IMR-90 (cell line): ENCODE data around the gene FAM53B. TPM values are rescaled to one million over a fixed set of nuclear protein-coding genes. Genes with fewer than 3 reads are reported as not detected.

ENCODE experiments used
- ATAC-seq: fragments of 200-7000 bp; cut with Tn5 transposase; 2 replicates; pipeline ENCODE4 v1.9.1; 2020; ENCODE audit warnings: low read depth, mild to moderate bottlenecking, moderate library complexity
- BruUV-seq: library from RNA; stranded (reverse); fragments of 400-500 nt; replicated peaks from 2 replicates; lab custom pipeline; 2021; lab: Mats Ljungman, UMichigan
- CTCF ChIA-PET: fragments of 300-600 bp; formaldehyde crosslinking; extraction: SDS; loops from one replicate; lab custom pipeline; 2021; ENCODE audit warnings: antibody characterized with exemption; lab: Yijun Ruan, JAX
- POLR2A ChIA-PET: fragments of 300-600 bp; sonication (Branson Sonifier 250); formaldehyde crosslinking; loops from one replicate; lab custom pipeline; 2022; ENCODE audit warnings: antibody characterized with exemption; ENCODE audit not compliant: unreplicated experiment; lab: Charles Lee
- DNase-seq: peaks from one replicate; pipeline ENCODE4 v3.0.0; 2013
- H2AFZ ChIP-seq: replicated peaks from 2 replicates; pipeline ENCODE3; 2013; ENCODE audit warnings: low read length, mild to moderate bottlenecking; ENCODE audit not compliant: poor library complexity
- H2AK5ac ChIP-seq: 2 replicates; pipeline ENCODE4 v1.6.1; 2013; ENCODE audit warnings: low read depth, low read length, inconsistent platforms
- H2AK9ac ChIP-seq: replicated peaks from 2 replicates; pipeline ENCODE3; 2013; ENCODE audit warnings: mild to moderate bottlenecking, low read depth, low read length, moderate library complexity; ENCODE audit not compliant: poor library complexity
- H2BK120ac ChIP-seq: 2 replicates; pipeline ENCODE4 v1.6.1; 2013; ENCODE audit warnings: low read depth, low read length, inconsistent platforms
- H2BK15ac ChIP-seq: 3 replicates; pipeline ENCODE4 v1.6.1; 2013; ENCODE audit warnings: low read depth, low read length, inconsistent platforms
- H2BK20ac ChIP-seq: 2 replicates; pipeline ENCODE4 v1.6.1; 2013; ENCODE audit warnings: low read depth, mild to moderate bottlenecking, inconsistent platforms, low read length, moderate library complexity
- H2BK5ac ChIP-seq: 2 replicates; pipeline ENCODE4 v1.6.1; 2013; ENCODE audit warnings: mild to moderate bottlenecking, low read depth, low read length, inconsistent platforms; ENCODE audit not compliant: poor library complexity, severe bottlenecking
- H3K14ac ChIP-seq: replicated peaks from 2 replicates; pipeline ENCODE4 v1.6.1; 2013; ENCODE audit warnings: low read depth, low read length, inconsistent platforms
- H3K18ac ChIP-seq: 2 replicates; pipeline ENCODE4 v1.6.1; 2013; ENCODE audit warnings: low read depth, low read length, control low read depth
- H3K23ac ChIP-seq: 2 replicates; pipeline ENCODE4 v1.6.1; 2013; ENCODE audit warnings: low read depth, low read length, inconsistent platforms
- H3K27ac ChIP-seq: 2 replicates; pipeline ENCODE4 v1.5.1; 2013; ENCODE audit warnings: mild to moderate bottlenecking, control low read depth, low read length; ENCODE audit not compliant: insufficient read depth
- H3K27me3 ChIP-seq: 2 replicates; pipeline ENCODE4 v1.6.1; 2013; ENCODE audit warnings: low read length; ENCODE audit not compliant: control insufficient read depth, insufficient read depth
- H3K36me3 ChIP-seq: 2 replicates; pipeline ENCODE4 v1.6.1; 2013; ENCODE audit warnings: low read length, mixed read lengths; ENCODE audit not compliant: control insufficient read depth, insufficient read depth
- H3K4ac ChIP-seq: 2 replicates; pipeline ENCODE4 v1.6.1; 2013; ENCODE audit warnings: low read depth, low read length, inconsistent platforms
- H3K4me1 ChIP-seq: 2 replicates; pipeline ENCODE4 v1.6.1; 2013; ENCODE audit warnings: low read length, mixed read lengths; ENCODE audit not compliant: control insufficient read depth, insufficient read depth
- H3K4me2 ChIP-seq: 2 replicates; pipeline ENCODE4 v1.6.1; 2013; ENCODE audit warnings: low read depth, mild to moderate bottlenecking, control low read depth, low read length, moderate library complexity
- H3K4me3 ChIP-seq: 2 replicates; pipeline ENCODE4 v1.5.1; 2013; ENCODE audit warnings: low read depth, mild to moderate bottlenecking, control low read depth, low read length, moderate library complexity; ENCODE audit not compliant: insufficient read depth
- H3K56ac ChIP-seq: 2 replicates; pipeline ENCODE4 v1.6.1; 2013; ENCODE audit warnings: low read length, inconsistent platforms; ENCODE audit not compliant: insufficient read depth; ENCODE audit errors: extremely low read depth
- H3K79me1 ChIP-seq, 2 experiments: 2 replicates each; pipeline ENCODE4 v1.6.1; 2013; ENCODE audit warnings: low read length in 2 of 2, inconsistent platforms in 1 of 2, low read depth in 1 of 2
- H3K9ac ChIP-seq: 2 replicates; pipeline ENCODE4 v1.6.1; 2013; ENCODE audit warnings: low read depth, low read length, control low read depth
- H3K9me1 ChIP-seq: 2 replicates; pipeline ENCODE4 v1.6.1; 2013; ENCODE audit warnings: low read length, inconsistent platforms; ENCODE audit not compliant: insufficient read depth
- H3K9me3 ChIP-seq: 2 replicates; pipeline ENCODE4 v1.6.1; 2013; ENCODE audit warnings: low read length; ENCODE audit not compliant: control insufficient read depth, insufficient read depth
- H4K20me1 ChIP-seq: 2 replicates; pipeline ENCODE4 v1.6.1; 2013; ENCODE audit warnings: low read length, inconsistent platforms; ENCODE audit not compliant: insufficient read depth
- H4K5ac ChIP-seq: 2 replicates; pipeline ENCODE4 v1.6.1; 2013; ENCODE audit warnings: mild to moderate bottlenecking, low read depth, low read length, control low read depth
- H4K8ac ChIP-seq, 2 experiments: 2 replicates each; pipeline ENCODE4 v1.6.1; 2013; ENCODE audit warnings: low read depth in 2 of 2, low read length in 2 of 2, control low read depth in 1 of 2, inconsistent platforms in 1 of 2
- H4K91ac ChIP-seq: 2 replicates; pipeline ENCODE4 v1.6.1; 2013; ENCODE audit warnings: low read depth, low read length, inconsistent platforms; ENCODE audit not compliant: insufficient read depth
- BHLHE40 ChIP-seq: fragments of 150-350 bp; IDR thresholded peaks from 2 replicates; pipeline ENCODE4 v1.6.1; 2016; ENCODE audit warnings: mild to moderate bottlenecking, low read depth, low read length
- CEBPB ChIP-seq: IDR thresholded peaks from 2 replicates; pipeline ENCODE4 v1.6.1; 2012; ENCODE audit warnings: low read depth, low read length, improper control_type of control experiment
- CHD1 ChIP-seq: IDR thresholded peaks from 2 replicates; pipeline ENCODE4 v1.6.1; 2012; ENCODE audit warnings: low read depth, low read length, improper control_type of control experiment
- CTCF ChIP-seq: conservative IDR thresholded peaks from 2 replicates; pipeline ENCODE4 v1.5.1; 2012; ENCODE audit warnings: mild to moderate bottlenecking, low read depth, low read length, improper control_type of control experiment
- ELK1 ChIP-seq: fragments of 150-350 bp; IDR thresholded peaks from 2 replicates; pipeline ENCODE4 v1.6.1; 2016; ENCODE audit warnings: low read depth, mild to moderate bottlenecking, low read length, moderate library complexity, borderline replicate concordance
- MAFK ChIP-seq: IDR thresholded peaks from 2 replicates; pipeline ENCODE4 v1.6.1; 2012; ENCODE audit warnings: low read depth, low read length, improper control_type of control experiment
- MAZ ChIP-seq: IDR thresholded peaks from 2 replicates; pipeline ENCODE4 v1.6.1; 2012; ENCODE audit warnings: low read depth, mild to moderate bottlenecking, low read length, improper control_type of control experiment, moderate library complexity, borderline replicate concordance
- MXI1 ChIP-seq: IDR thresholded peaks from 2 replicates; pipeline ENCODE4 v1.6.1; 2012; ENCODE audit warnings: low read depth, mild to moderate bottlenecking, low read length, moderate library complexity, borderline replicate concordance
- POLR2A ChIP-seq: IDR thresholded peaks from 2 replicates; pipeline ENCODE4 v1.6.1; 2012; ENCODE audit warnings: mild to moderate bottlenecking, low read depth, low read length
- RAD21 ChIP-seq: IDR thresholded peaks from 2 replicates; pipeline ENCODE4 v1.6.1; 2012; ENCODE audit warnings: low read length, improper control_type of control experiment
- RCOR1 ChIP-seq: IDR thresholded peaks from 2 replicates; pipeline ENCODE4 v1.6.1; 2012; ENCODE audit warnings: mild to moderate bottlenecking, low read length, improper control_type of control experiment; ENCODE audit not compliant: insufficient replicate concordance
- RFX5 ChIP-seq: IDR thresholded peaks from 2 replicates; pipeline ENCODE4 v1.8.0; 2012; ENCODE audit warnings: low read depth, mild to moderate bottlenecking, low read length, moderate library complexity
- SMC3 ChIP-seq: fragments of 150-350 bp; IDR thresholded peaks from 2 replicates; pipeline ENCODE4 v1.6.1; 2016; ENCODE audit warnings: low read depth, mild to moderate bottlenecking, antibody characterized with exemption, low read length, moderate library complexity
- USF2 ChIP-seq: fragments of 150-350 bp; IDR thresholded peaks from 2 replicates; pipeline ENCODE4 v1.6.1; 2017; ENCODE audit warnings: mild to moderate bottlenecking, antibody characterized with exemption, low read length, low read depth
- WGBS, 2 experiments: methylation state at CpG; one replicate each; pipeline versions ENCODE4 v1.1.5 to v1.1.7; 2013; ENCODE audit warnings: missing lambda C conversion rate in 2 of 2; ENCODE audit not compliant: insufficient read length in 1 of 2; ENCODE audit errors: extremely low coverage in 2 of 2; 5-methylcytosine and 5-hydroxymethylcytosine counted together
- dilution Hi-C: fragments of 300-500 bp; cut with HindIII; formaldehyde crosslinking; loops from one replicate; pipeline ENCODE4 v1.14.3; 2018; ENCODE audit warnings: low sequenced_read_pairs; ENCODE audit not compliant: unreplicated experiment
- in situ Hi-C: fragments of 300-500 bp; cut with MboI; formaldehyde crosslinking; loops from 3 replicates; pipeline ENCODE4 v1.14.3; 2019; ENCODE audit warnings: low sequenced_read_pairs, inconsistent platforms, mixed read lengths
- intact Hi-C: fragments of 100-400 bp; cut with micrococcal nuclease; formaldehyde crosslinking; loops from 2 replicates; pipeline ENCODE4 v1.10.0; 2022
- polyA plus RNA-seq, 3 experiments: library from polyadenylated mRNA; depleted of rRNA; stranded (reverse); fragments of >200 nt; gene quantifications; 2 replicates each; pipeline ENCODE4 v1.2.3, GENCODE V29; 2012; ENCODE audit warnings: low replicate concordance in 1 of 3
- total RNA-seq: library from RNA; depleted of rRNA; stranded (reverse); fragments of >200 nt; gene quantifications from 2 replicates; pipeline ENCODE4 v1.2.3, GENCODE V29; 2012

Gene FAM53B
- total and polyA plus RNA-seq, 2 of the 4 experiments (the other 2 are of a cell fraction): 3.8 to 5.7 TPM

- no peak overlapping the region for H2BK120ac ChIP-seq
These were observed 121.2 kb downstream of the FAM53B start for GRCh38 chr10:124622866-124623536.

More at GRCh38 chr10:124622866-124623536, 121.2 kb downstream of the FAM53B start:
- Histone ChIP-seq H2BK5ac (no peak overlapping the region), H2AFZ (no peak overlapping the region), H3K4me2 (no peak overlapping the region), H3K14ac (no peak overlapping the region), H3K23ac (no peak overlapping the region), H4K8ac (no peak overlapping the region), H2BK20ac (no peak overlapping the region), H4K20me1 (no peaks in the 10 kb centered on the region; the same call in none of the 2 replicates), H2BK15ac (no peak overlapping the region), H3K9me1 (no peaks in the 10 kb centered on the region; the same call in 1 of the 2 replicates), H3K4me3 (no peak overlapping the region), H4K5ac (no peak overlapping the region), H3K56ac (no peak overlapping the region), H3K18ac (no peak overlapping the region), H3K4ac (no peak overlapping the region), H2AK5ac (no peak overlapping the region), H3K27me3 (no peaks in the 10 kb centered on the region), H4K91ac (no peak overlapping the region), H3K9me3 (no peaks in the 10 kb centered on the region), H3K9ac (no peak overlapping the region), H3K36me3 (peaks cover 2% of the 10 kb centered on the region; the same call in 1 of the 2 replicates), H3K27ac (no peak overlapping the region), H3K4me1 (peaks cover 2% of the 10 kb centered on the region; the same call in 1 of the 2 replicates), H2AK9ac (no peak overlapping the region), H3K79me1 (no peaks in the 10 kb centered on the region)
- WGBS, 2 experiments: 76% methylated on average over 11 of the region's 31 CpGs; no CpG with 5 or more reads in 1 of the 2 experiments
- BruUV-seq: no TSS peak
- ATAC-seq: no peak
- dilution Hi-C loops: no loop called here
- DNase-seq: no peak
- intact Hi-C loops: no loop called here
- ChIA-PET POLR2A (no interaction called here), CTCF (no interaction called here)
- in situ Hi-C loops: no loop called here
- TF ChIP-seq CEBPB (no peak), MAFK (no peak), BHLHE40 (no peak), ELK1 (no peak), SMC3 (no peak), MXI1 (no peak), CTCF (no peak), CHD1 (no peak), MAZ (no peak), POLR2A (no peak), RFX5 (no peak), RAD21 (no peak), RCOR1 (no peak), USF2 (no peak)
